ENCODE data around the gene HOXA4.

HOXA4 gene

DNA sequence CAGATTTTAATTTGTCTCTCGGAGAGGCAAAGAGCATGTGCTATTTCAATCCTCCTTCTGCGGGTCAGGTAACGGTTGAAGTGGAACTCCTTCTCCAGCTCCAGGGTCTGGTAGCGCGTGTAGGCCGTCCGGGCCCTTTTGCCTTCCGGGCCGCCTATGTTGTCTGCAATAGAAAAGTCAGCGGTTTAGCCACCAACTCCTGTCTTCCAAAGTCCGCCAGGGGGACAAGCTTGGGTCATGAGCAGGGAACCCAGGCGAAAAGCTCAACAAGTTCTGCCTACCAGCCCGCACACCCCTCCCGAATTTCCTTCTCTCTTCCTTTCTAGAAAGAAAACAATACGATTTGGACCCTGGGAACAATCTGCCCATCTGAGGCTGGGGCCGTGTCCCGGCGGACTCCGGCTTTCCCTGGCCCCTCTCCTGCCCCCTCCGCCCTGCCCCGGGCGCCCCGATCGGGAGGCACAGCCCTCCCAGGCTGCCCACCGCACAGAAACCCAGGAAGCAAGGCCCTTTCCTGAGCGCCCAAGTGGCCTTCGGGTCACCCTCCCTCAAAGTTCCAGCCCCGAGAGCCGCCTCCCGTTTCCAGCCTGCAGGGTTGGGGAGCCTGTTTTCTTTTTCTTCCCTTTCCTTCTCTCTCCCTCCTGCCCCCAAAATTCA is 11.5 kb upstream of the HOXA4 start:
- Histone ChIP-seq H3K27me3 (ENCODE audit: insufficient read depth, low read length) (peaks cover 100% of the 10 kb centered on the region), H3K36me3 (ENCODE audit: insufficient read depth, low read length) (no peaks in the 10 kb centered on the region), H3K27ac (ENCODE audit: low read depth, low read length) (no peak overlapping the region), H3K9me3 (ENCODE audit: insufficient read depth, low read depth, low read length) (no peaks in the 10 kb centered on the region), H3K4me1 (ENCODE audit: insufficient read depth, low read length) (peaks cover 3% of the 10 kb centered on the region; the same call in 1 of the 2 replicates), H3K9ac (ENCODE audit: low read depth, low read length) (no peak overlapping the region), H3K4me3 (ENCODE audit: low read length) (no peak overlapping the region)
- WGBS, result 3% methylated on average over 30 of the region's 30 CpGs

DNA sequence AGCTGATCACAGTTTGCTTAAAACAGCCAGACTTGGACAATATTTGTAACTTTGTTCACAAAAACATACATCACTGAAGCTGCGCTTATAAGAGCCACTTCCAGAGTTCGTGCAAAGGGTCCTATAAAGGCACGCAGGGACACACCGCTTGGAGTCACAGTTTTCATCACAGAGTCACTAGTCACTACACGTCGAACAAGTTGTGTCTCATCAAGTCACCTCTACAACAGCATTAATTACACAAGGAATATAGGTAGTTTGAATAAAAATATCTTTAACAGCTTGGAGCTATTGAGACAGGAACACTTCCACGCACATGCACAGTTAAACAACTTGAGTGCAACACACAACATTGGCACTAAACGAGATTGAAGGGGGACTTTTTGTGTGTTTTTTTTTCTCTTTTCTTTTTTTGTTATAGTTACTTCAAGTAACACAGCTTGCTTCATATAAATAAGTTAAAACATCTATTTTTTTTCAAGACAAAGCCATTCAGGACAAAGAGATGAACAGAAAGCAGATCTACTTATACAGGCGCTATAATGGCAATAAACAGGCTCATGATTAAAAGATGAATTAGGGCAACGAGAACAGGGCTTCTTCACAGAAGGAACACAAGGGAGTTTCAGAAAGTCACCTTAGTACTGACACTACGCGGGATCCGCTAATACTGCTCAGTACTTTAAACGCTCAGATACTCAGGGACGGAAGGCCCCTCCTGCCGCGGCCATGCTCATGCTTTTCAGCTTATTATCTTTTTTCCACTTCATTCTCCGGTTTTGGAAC is 10.8 kb upstream of the HOXA4 start:
- Histone ChIP-seq H3K36me3 (ENCODE audit: insufficient read depth, low read length) (no peaks in the 10 kb centered on the region), H3K27me3 (ENCODE audit: insufficient read depth, low read length) (peaks cover 100% of the 10 kb centered on the region), H3K9ac (ENCODE audit: low read depth, low read length) (no peak overlapping the region), H3K4me3 (ENCODE audit: low read length) (no peak overlapping the region), H3K27ac (ENCODE audit: low read depth, low read length) (no peak overlapping the region), H3K4me1 (ENCODE audit: insufficient read depth, low read length) (peaks cover 3% of the 10 kb centered on the region; the same call in 1 of the 2 replicates), H3K9me3 (ENCODE audit: insufficient read depth, low read depth, low read length) (no peaks in the 10 kb centered on the region)
- WGBS, result 31% methylated on average over 16 of the region's 18 CpGs

DNA sequence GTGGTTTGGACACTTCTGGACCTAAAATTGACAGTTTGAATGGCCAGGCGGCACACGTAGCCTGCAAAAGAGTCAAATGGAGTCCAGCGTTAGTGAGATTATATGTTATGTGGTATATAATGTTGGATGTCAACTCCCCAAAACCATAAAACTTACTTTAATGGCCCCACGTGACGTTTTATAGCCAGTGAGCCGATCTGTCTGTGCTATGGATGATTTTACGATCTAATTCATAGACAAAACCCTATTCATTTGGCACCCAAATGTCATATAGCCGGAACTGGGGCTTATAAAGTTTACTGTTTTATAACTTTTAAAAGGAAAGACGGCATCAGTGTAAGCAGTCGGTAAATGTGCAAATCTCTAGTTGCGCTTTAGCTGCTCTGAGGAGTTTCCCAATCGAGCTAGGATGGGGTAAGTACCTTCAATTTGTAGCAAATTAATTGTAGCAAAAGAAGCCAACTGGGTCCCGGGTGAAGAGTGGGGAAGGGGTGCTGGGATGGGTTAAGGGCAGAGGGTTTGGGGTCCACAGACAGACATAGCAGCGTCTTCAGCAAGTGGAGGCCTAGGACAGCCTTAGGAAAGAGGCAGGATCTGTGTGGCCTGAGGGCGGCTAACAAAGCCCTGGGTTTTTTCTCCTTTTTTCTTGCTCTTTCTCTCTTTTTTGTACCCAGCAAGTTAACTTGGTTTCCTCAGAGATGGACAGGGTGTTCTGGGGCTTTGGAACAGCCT is 9.7 kb upstream of the HOXA4 start:
- H3K27ac ChIP-seq (ENCODE audit: low read depth, low read length), result no peak overlapping the region
- peaks cover 100% of the 10 kb centered on the region for H3K27me3 ChIP-seq (ENCODE audit: insufficient read depth, low read length)
- WGBS, result 28% methylated on average over 15 of the region's 15 CpGs
- no peaks in the 10 kb centered on the region for H3K9me3 ChIP-seq (ENCODE audit: insufficient read depth, low read depth, low read length)
- no peak overlapping the region for H3K9ac ChIP-seq (ENCODE audit: low read depth, low read length)
- no peak overlapping the region for H3K4me3 ChIP-seq (ENCODE audit: low read length)
- H3K4me1 ChIP-seq (ENCODE audit: insufficient read depth, low read length), result peaks cover 3% of the 10 kb centered on the region; the same call in 1 of the 2 replicates
- no peaks in the 10 kb centered on the region for H3K36me3 ChIP-seq (ENCODE audit: insufficient read depth, low read length)

DNA sequence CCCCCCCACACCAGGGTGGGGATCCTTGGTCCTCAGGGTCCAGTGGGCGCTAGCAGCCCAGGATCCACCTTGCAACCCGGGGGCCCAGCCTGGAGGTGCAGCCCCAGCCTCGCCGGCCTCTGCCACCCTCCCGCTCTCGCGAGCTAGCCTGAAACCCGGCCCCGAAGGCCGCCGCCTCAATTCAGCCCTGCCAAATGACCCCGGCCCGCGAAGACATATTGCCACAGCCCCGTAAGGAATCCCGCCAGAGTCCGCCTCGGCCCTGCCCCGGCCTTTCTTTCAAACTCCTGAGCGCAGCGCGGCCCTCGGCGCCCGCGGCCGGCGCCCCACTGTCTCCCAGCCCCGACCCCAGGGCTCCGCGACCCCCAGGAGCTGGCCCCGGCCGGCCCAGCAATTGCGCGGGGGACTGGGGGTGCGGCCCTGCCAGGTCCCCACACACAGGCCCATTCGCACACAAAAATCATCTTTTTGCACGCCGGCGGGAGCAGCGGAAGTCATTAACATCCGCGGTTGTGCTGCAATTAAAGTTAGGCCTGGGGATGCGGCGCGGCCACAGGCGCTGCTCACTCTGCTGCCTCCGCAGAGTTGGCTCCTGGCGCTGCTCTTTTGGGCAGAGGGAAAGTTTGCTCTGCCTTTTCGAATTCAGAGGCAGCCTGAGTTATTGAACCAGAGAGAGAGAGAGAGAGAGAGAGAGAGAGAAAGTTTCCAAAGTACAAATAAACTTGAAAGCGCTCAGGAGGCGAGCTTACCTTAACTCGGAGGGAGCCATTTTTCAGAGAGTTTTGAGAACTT is 9.0 kb upstream of the HOXA4 start:
- Histone ChIP-seq H3K27ac (ENCODE audit: low read depth, low read length) (no peak overlapping the region), H3K27me3 (ENCODE audit: insufficient read depth, low read length) (peaks cover 100% of the 10 kb centered on the region), H3K36me3 (ENCODE audit: insufficient read depth, low read length) (no peaks in the 10 kb centered on the region), H3K9me3 (ENCODE audit: insufficient read depth, low read depth, low read length) (no peaks in the 10 kb centered on the region), H3K4me3 (ENCODE audit: low read length) (no peak overlapping the region), H3K9ac (ENCODE audit: low read depth, low read length) (no peak overlapping the region), H3K4me1 (ENCODE audit: insufficient read depth, low read length) (peaks cover 3% of the 10 kb centered on the region; the same call in 1 of the 2 replicates)
- WGBS, result 1% methylated on average over 53 of the region's 53 CpGs

DNA sequence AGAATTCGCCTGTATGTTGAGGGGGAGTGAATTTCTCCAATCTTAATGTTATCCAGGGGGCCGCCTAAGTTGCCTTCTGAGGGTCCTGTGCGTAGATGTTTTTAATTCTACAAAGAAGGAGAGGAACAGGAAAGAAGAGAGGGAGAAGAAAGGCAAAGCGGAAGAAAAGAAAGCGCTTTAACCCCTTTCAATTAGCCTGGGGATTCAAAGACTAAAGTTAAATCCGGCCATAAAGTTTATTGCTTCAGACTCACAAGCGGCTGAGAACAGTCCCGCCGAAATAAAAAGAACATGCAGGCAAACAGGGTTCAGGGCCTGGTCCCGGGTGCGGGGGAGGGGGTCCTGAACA is 8.4 kb upstream of the HOXA4 start:
- H3K9me3 ChIP-seq (ENCODE audit: insufficient read depth, low read depth, low read length), result no peaks in the 10 kb centered on the region
- 6% methylated on average over 11 of the region's 11 CpGs for WGBS
- H3K9ac ChIP-seq (ENCODE audit: low read depth, low read length), result no peak overlapping the region
- H3K4me1 ChIP-seq (ENCODE audit: insufficient read depth, low read length), result peaks cover 3% of the 10 kb centered on the region; the same call in 1 of the 2 replicates
- H3K36me3 ChIP-seq (ENCODE audit: insufficient read depth, low read length), result no peaks in the 10 kb centered on the region
- H3K27ac ChIP-seq (ENCODE audit: low read depth, low read length), result no peak overlapping the region
- peaks cover 100% of the 10 kb centered on the region for H3K27me3 ChIP-seq (ENCODE audit: insufficient read depth, low read length)
- H3K4me3 ChIP-seq (ENCODE audit: low read length), result no peak overlapping the region

DNA sequence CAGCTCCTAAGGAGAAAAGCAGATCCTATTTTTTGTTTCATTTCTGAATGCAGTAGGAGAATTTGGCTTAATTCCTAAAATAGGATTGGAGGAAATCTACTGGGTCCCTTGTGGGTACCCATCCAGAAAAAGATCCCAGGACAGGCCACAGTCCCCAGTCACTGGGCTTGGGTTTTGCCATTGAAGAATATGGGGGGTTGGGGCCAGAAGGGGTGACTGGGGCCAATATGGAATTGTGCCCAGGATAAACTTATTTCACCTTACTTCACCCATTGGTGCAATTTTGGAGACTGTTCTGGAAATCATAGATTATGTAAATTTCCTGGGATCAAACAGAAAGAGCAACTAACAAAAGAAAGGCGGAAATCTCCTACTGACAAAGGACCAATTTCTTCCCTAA is 7.9 kb upstream of the HOXA4 start:
- Histone ChIP-seq H3K27ac (ENCODE audit: low read depth, low read length) (no peak overlapping the region), H3K4me3 (ENCODE audit: low read length) (no peak overlapping the region), H3K9ac (ENCODE audit: low read depth, low read length) (no peak overlapping the region), H3K27me3 (ENCODE audit: insufficient read depth, low read length) (peaks cover 100% of the 10 kb centered on the region), H3K9me3 (ENCODE audit: insufficient read depth, low read depth, low read length) (no peaks in the 10 kb centered on the region), H3K36me3 (ENCODE audit: insufficient read depth, low read length) (no peaks in the 10 kb centered on the region), H3K4me1 (ENCODE audit: insufficient read depth, low read length) (peaks cover 3% of the 10 kb centered on the region; the same call in 1 of the 2 replicates)
- 27% methylated on average over 1 of the region's 1 CpG for WGBS

DNA sequence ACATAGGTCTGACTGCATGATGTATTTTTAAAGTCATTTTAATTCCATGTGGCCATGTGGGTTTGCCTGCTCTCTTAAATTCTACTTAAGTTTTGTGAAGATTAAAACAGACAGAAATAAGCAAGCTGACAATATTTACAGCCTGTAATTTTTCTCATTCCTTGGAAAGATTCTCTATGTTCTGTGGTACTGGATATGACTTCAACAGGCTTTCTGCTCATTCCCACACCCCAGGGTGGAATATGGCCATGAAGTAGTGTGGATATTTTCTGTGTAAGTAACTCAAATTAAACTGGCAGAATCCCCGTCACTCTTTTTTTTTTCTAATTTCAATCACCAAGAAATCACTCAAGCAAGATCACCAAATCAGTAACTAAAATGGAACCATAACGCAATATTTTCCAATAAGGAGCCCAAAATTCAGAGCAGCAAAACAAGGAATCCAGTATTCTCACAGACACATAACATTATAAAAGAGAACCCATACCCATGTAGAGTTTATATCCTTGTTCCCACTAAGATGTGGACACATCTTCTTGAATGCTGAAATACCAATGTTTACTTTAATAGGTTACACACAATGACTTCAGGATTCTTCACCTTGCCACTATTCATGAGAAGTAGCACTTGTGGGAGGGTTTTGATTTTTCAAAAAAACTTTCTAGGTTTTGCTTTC is 7.2 kb upstream of the HOXA4 start:
- Histone ChIP-seq H3K4me1 (ENCODE audit: insufficient read depth, low read length) (no peaks in the 10 kb centered on the region), H3K27ac (ENCODE audit: low read depth, low read length) (no peak overlapping the region), H3K9me3 (ENCODE audit: insufficient read depth, low read depth, low read length) (no peaks in the 10 kb centered on the region), H3K9ac (ENCODE audit: low read depth, low read length) (no peak overlapping the region), H3K27me3 (ENCODE audit: insufficient read depth, low read length) (peaks cover 100% of the 10 kb centered on the region), H3K36me3 (ENCODE audit: insufficient read depth, low read length) (no peaks in the 10 kb centered on the region), H3K4me3 (ENCODE audit: low read length) (no peak overlapping the region)
- WGBS, result 61% methylated on average over 2 of the region's 2 CpGs

DNA sequence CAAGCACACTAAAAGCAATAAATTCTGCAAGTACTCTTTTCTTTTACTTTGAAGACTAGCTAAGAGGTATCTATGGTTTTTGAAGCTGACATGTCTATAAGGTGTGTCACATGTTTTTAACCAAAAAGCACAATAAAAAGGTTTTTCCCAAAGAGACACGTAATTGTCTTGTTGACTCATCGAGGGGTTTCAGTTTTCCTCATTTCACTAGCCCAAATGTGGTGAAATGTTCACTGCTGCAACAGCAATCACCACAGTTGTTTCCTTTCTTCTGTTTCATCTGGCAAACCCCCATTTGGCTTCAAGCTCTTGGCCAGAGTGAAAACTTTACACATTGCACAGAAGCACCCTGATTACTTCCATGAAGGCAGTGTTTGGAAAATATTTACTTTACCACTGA is 3.8 kb upstream of the HOXA4 start:
- Histone ChIP-seq H3K4me3 (ENCODE audit: low read length) (no peak overlapping the region), H3K4me1 (ENCODE audit: insufficient read depth, low read length) (no peaks in the 10 kb centered on the region), H3K9ac (ENCODE audit: low read depth, low read length) (no peak overlapping the region), H3K36me3 (ENCODE audit: insufficient read depth, low read length) (no peaks in the 10 kb centered on the region), H3K27ac (ENCODE audit: low read depth, low read length) (no peak overlapping the region), H3K9me3 (ENCODE audit: insufficient read depth, low read depth, low read length) (no peaks in the 10 kb centered on the region), H3K27me3 (ENCODE audit: insufficient read depth, low read length) (peaks cover 100% of the 10 kb centered on the region)
- WGBS, result 25% methylated on average over 2 of the region's 2 CpGs

DNA sequence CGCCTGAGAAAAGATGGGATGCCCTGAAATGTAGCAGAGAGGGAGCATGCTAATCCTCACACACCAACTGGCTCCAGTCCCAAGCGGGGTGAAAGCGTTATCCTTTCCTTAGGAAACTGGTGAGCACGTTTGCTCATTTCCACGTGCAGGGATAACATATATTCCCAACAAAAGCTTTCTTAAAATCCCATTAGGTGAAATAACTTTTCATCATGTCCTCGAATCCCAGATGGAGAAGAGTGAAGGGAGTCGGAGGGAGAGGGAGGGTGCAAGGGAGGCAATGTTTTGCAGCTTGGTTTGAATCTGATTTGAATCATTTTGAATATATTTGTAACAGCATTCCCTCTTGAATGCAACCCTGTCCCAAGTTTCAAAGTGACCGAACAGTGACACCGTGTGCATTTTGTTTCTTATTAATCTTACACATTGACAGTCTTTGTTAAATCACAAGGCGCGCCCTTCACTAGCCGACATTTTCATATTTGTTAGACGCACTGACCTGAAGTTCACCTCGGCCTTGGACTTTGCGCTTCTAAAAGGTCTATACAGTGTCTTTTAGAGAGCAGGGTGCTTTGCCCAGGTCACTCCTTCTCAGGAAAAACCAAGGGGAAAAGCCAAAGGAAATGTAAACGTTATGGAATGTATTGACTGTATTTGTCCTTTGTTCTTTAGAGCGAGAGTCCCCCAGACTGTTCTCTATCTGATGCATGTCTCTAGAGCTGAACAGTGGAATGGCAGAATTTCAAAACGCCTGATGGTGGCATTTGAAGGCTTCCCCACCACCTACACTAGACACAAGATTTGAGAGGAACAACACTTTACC is 3.1 kb upstream of the HOXA4 start:
- 13% methylated on average over 18 of the region's 18 CpGs for WGBS

DNA sequence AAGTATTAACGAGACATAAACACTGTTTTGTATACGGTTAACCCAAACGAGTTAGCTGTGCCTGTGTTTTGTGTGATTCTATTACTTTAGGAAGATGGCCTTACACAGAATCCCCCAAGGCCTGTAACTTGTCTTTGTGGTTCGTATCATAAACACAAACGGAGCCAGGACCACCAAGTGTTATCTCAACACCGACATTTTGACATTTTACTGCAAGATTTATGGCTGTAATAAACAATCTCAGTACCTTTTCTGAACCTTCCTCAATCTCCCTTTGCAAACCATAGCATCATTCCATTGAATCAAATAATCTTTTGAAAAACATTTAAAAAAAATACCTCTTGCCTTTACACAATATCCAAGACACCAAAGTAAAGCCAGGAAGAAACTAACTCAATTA is 2.4 kb upstream of the HOXA4 start:
- 22% methylated on average over 6 of the region's 6 CpGs for WGBS
- Histone ChIP-seq H3K9me3 (ENCODE audit: insufficient read depth, low read depth, low read length) (no peaks in the 10 kb centered on the region), H3K9ac (ENCODE audit: low read depth, low read length) (no peak overlapping the region), H3K4me1 (ENCODE audit: insufficient read depth, low read length) (no peaks in the 10 kb centered on the region), H3K36me3 (ENCODE audit: insufficient read depth, low read length) (no peaks in the 10 kb centered on the region), H3K27ac (ENCODE audit: low read depth, low read length) (no peak overlapping the region), H3K4me3 (ENCODE audit: low read length) (no peak overlapping the region), H3K27me3 (ENCODE audit: insufficient read depth, low read length) (peaks cover 100% of the 10 kb centered on the region)

More for the DNA sequence above, 3.1 kb upstream of the HOXA4 start:
- H3K9me3 ChIP-seq (ENCODE audit: insufficient read depth, low read depth, low read length), result no peaks in the 10 kb centered on the region
- no peak overlapping the region for H3K9ac ChIP-seq (ENCODE audit: low read depth, low read length)
- H3K27me3 ChIP-seq (ENCODE audit: insufficient read depth, low read length), result peaks cover 100% of the 10 kb centered on the region
- H3K4me1 ChIP-seq (ENCODE audit: insufficient read depth, low read length), result no peaks in the 10 kb centered on the region
- no peak overlapping the region for H3K4me3 ChIP-seq (ENCODE audit: low read length)
- H3K27ac ChIP-seq (ENCODE audit: low read depth, low read length), result no peak overlapping the region
- no peaks in the 10 kb centered on the region for H3K36me3 ChIP-seq (ENCODE audit: insufficient read depth, low read length)
